GM23338 (cell line): ENCODE measurements around the gene ZNF746. TPM values are rescaled to one million over a fixed set of nuclear protein-coding genes. Genes with fewer than 3 reads are reported as not detected.

ENCODE experiments used
- ATAC-seq: fragments of 200-7000 bp; cut with Tn5 transposase; 3 replicates; pipeline ENCODE4 v1.9.1; 2020
- DNase-seq: peaks from one replicate; pipeline ENCODE4 v3.0.0-alpha.2; 2015; ENCODE audit warnings: low spot score
- H2AFZ ChIP-seq: fragments of 200-600 bp; sonication (generic); 2 replicates; pipeline ENCODE4 v1.8.0; 2016; ENCODE audit warnings: antibody characterized with exemption, mild to moderate bottlenecking, moderate library complexity
- H3F3A ChIP-seq: fragments of 200-600 bp; sonication (generic); replicated peaks from 2 replicates; pipeline ENCODE4 v1.8.0; 2017; ENCODE audit warnings: antibody characterized with exemption, mixed run types, low read depth
- H3K27ac ChIP-seq: fragments of 200-600 bp; sonication (generic); 2 replicates; pipeline ENCODE4 v1.6.1; 2016; ENCODE audit warnings: low read depth
- H3K27me3 ChIP-seq: fragments of 200-600 bp; sonication (generic); 2 replicates; pipeline ENCODE4 v1.8.0; 2016; ENCODE audit warnings: mild to moderate bottlenecking, mixed run types, moderate library complexity; ENCODE audit not compliant: insufficient read depth
- H3K36me3 ChIP-seq: fragments of 200-600 bp; sonication (generic); 2 replicates; pipeline ENCODE4 v1.8.0; 2016; ENCODE audit warnings: mild to moderate bottlenecking; ENCODE audit not compliant: insufficient read depth
- H3K4me1 ChIP-seq: fragments of 200-600 bp; sonication (generic); 2 replicates; pipeline ENCODE4 v1.8.0; 2016; ENCODE audit warnings: mild to moderate bottlenecking, moderate library complexity; ENCODE audit not compliant: insufficient read depth
- H3K4me2 ChIP-seq: fragments of 200-600 bp; sonication (generic); 2 replicates; pipeline ENCODE4 v1.7.1; 2017; ENCODE audit warnings: mixed run types
- H3K4me3 ChIP-seq: fragments of 200-600 bp; sonication (generic); 2 replicates; pipeline ENCODE4 v1.6.1; 2016; ENCODE audit warnings: mixed run types
- H3K79me2 ChIP-seq: fragments of 200-600 bp; sonication (generic); replicated peaks from 2 replicates; pipeline ENCODE4 v1.8.0; 2017; ENCODE audit warnings: mild to moderate bottlenecking; ENCODE audit not compliant: insufficient read depth
- H3K9me2 ChIP-seq: fragments of 200-600 bp; sonication (generic); 2 replicates; pipeline ENCODE4 v1.8.0; 2017; ENCODE audit not compliant: insufficient read depth
- H4K20me1 ChIP-seq: fragments of 200-600 bp; sonication (generic); replicated peaks from 2 replicates; pipeline ENCODE4 v1.8.0; 2017; ENCODE audit warnings: mild to moderate bottlenecking; ENCODE audit not compliant: insufficient read depth
- H3K27ac Mint-ChIP-seq: 2 replicates; pipeline ENCODE4 v1.8.0; 2020; ENCODE audit warnings: inconsistent platforms, mild to moderate bottlenecking, moderate library complexity, mixed read lengths
- H3K27me3 Mint-ChIP-seq: 3 replicates; pipeline ENCODE4 v1.8.0; 2022; ENCODE audit warnings: low read depth, mild to moderate bottlenecking, moderate library complexity, mixed read lengths, inconsistent platforms; ENCODE audit not compliant: insufficient read depth, poor library complexity
- H3K36me3 Mint-ChIP-seq: 3 replicates; pipeline ENCODE4 v1.8.0; 2021; ENCODE audit warnings: low read depth, mild to moderate bottlenecking, inconsistent platforms, moderate library complexity, mixed read lengths
- H3K4me1 Mint-ChIP-seq: 3 replicates; pipeline ENCODE4 v1.8.0; 2020; ENCODE audit warnings: mild to moderate bottlenecking, inconsistent platforms, mixed read lengths
- H3K4me3 Mint-ChIP-seq: 3 replicates; pipeline ENCODE4 v1.8.0; 2021; ENCODE audit warnings: moderate library complexity, mild to moderate bottlenecking, inconsistent platforms, mixed read lengths
- H3K9me3 Mint-ChIP-seq: 3 replicates; pipeline ENCODE4 v1.8.0; 2020; ENCODE audit warnings: moderate library complexity, mild to moderate bottlenecking, inconsistent platforms, mixed read lengths
- ETS1 ChIP-seq: IDR thresholded peaks from 2 replicates; pipeline ENCODE4 v1.6.1; 2016; ENCODE audit warnings: antibody characterized with exemption
- EZH2 ChIP-seq: fragments of 200-600 bp; sonication (generic); IDR thresholded peaks from one replicate; pipeline ENCODE4 v1.8.0; 2017; ENCODE audit warnings: antibody characterized with exemption, mild to moderate bottlenecking, low read depth; ENCODE audit not compliant: unreplicated experiment
- EZH2phosphoT487 ChIP-seq: fragments of 200-600 bp; sonication (generic); IDR thresholded peaks from one replicate; pipeline ENCODE4 v1.8.1; 2018; ENCODE audit warnings: antibody characterized with exemption; ENCODE audit not compliant: unreplicated experiment
- NANOG ChIP-seq: IDR thresholded peaks from 2 replicates; pipeline ENCODE4 v1.6.1; 2016; ENCODE audit warnings: antibody characterized with exemption, borderline replicate concordance
- POLR2AphosphoS5 ChIP-seq: IDR thresholded peaks from 2 replicates; pipeline ENCODE4 v1.6.1; 2016; ENCODE audit warnings: antibody characterized with exemption, low read depth
- STAT1 ChIP-seq: IDR thresholded peaks from one replicate; pipeline ENCODE4 v1.6.1; 2016; ENCODE audit warnings: antibody characterized with exemption; ENCODE audit not compliant: unreplicated experiment
- ZNF114 ChIP-seq: fragments of 250-450 bp; sonication (Bioruptor Pico); IDR thresholded peaks from 2 replicates; pipeline ENCODE4 v1.5.0; 2020; ENCODE audit warnings: mild to moderate bottlenecking, moderate library complexity
- ZNF331 ChIP-seq: fragments of 250-450 bp; sonication (Bioruptor Pico); IDR thresholded peaks from 2 replicates; pipeline ENCODE4 v1.5.0; 2020; ENCODE audit warnings: low read depth, mild to moderate bottlenecking, moderate library complexity
- polyA plus RNA-seq: library from polyadenylated mRNA; unstranded; fragments of >200 nt; fragmentation: Nextera tagmentation; extraction: Ambion mirVana; gene quantifications from 2 replicates; pipeline ENCODE4 v1.2.1, GENCODE V29; 2016
- total RNA-seq: library from RNA; depleted of rRNA; stranded (reverse); fragments of >200 nt; shearing (Covaris generic); gene quantifications from 2 replicates; pipeline ENCODE4 v1.2.3, GENCODE V29; 2014
- TF ChIP-seq, protein P1 (sequence below): fragments of 250-450 bp; sonication (Bioruptor Pico); IDR thresholded peaks from 2 replicates; pipeline ENCODE4 v1.5.0; 2020; ENCODE audit warnings: mild to moderate bottlenecking, moderate library complexity
- TF ChIP-seq, protein P2 (sequence below): IDR thresholded peaks from one replicate; pipeline ENCODE4 v1.6.1; 2018; ENCODE audit warnings: antibody characterized with exemption; ENCODE audit not compliant: unreplicated experiment

ZNF746 gene
- total and polyA plus RNA-seq, 2 experiments from 2014 or later, result 10.0 to 18.6 TPM

GRCh38 chr7:149433124-149433523 is 64.5 kb downstream of the ZNF746 start (continued):
- TF ChIP-seq, protein P1, sequence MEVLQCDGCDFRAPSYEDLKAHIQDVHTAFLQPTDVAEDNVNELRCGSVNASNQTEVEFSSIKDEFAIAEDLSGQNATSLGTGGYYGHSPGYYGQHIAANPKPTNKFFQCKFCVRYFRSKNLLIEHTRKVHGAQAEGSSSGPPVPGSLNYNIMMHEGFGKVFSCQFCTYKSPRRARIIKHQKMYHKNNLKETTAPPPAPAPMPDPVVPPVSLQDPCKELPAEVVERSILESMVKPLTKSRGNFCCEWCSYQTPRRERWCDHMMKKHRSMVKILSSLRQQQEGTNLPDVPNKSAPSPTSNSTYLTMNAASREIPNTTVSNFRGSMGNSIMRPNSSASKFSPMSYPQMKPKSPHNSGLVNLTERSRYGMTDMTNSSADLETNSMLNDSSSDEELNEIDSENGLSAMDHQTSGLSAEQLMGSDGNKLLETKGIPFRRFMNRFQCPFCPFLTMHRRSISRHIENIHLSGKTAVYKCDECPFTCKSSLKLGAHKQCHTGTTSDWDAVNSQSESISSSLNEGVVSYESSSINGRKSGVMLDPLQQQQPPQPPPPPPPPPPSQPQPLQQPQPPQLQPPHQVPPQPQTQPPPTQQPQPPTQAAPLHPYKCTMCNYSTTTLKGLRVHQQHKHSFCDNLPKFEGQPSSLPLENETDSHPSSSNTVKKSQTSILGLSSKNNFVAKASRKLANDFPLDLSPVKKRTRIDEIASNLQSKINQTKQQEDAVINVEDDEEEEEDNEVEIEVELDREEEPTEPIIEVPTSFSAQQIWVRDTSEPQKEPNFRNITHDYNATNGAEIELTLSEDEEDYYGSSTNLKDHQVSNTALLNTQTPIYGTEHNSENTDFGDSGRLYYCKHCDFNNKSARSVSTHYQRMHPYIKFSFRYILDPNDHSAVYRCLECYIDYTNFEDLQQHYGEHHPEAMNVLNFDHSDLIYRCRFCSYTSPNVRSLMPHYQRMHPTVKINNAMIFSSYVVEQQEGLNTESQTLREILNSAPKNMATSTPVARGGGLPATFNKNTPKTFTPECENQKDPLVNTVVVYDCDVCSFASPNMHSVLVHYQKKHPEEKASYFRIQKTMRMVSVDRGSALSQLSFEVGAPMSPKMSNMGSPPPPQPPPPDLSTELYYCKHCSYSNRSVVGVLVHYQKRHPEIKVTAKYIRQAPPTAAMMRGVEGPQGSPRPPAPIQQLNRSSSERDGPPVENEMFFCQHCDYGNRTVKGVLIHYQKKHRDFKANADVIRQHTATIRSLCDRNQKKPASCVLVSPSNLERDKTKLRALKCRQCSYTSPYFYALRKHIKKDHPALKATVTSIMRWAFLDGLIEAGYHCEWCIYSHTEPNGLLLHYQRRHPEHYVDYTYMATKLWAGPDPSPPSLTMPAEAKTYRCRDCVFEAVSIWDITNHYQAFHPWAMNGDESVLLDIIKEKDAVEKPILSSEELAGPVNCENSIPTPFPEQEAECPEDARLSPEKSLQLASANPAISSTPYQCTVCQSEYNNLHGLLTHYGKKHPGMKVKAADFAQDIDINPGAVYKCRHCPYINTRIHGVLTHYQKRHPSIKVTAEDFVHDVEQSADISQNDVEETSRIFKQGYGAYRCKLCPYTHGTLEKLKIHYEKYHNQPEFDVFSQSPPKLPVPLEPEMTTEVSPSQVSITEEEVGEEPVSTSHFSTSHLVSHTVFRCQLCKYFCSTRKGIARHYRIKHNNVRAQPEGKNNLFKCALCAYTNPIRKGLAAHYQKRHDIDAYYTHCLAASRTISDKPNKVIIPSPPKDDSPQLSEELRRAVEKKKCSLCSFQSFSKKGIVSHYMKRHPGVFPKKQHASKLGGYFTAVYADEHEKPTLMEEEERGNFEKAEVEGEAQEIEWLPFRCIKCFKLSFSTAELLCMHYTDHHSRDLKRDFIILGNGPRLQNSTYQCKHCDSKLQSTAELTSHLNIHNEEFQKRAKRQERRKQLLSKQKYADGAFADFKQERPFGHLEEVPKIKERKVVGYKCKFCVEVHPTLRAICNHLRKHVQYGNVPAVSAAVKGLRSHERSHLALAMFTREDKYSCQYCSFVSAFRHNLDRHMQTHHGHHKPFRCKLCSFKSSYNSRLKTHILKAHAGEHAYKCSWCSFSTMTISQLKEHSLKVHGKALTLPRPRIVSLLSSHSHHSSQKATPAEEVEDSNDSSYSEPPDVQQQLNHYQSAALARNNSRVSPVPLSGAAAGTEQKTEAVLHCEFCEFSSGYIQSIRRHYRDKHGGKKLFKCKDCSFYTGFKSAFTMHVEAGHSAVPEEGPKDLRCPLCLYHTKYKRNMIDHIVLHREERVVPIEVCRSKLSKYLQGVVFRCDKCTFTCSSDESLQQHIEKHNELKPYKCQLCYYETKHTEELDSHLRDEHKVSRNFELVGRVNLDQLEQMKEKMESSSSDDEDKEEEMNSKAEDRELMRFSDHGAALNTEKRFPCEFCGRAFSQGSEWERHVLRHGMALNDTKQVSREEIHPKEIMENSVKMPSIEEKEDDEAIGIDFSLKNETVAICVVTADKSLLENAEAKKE (CRISPR knock-in tag), result no peak
- TF ChIP-seq STAT1 (no peak), ZNF114 (CRISPR knock-in tag) (no peak), NANOG (no peak)

DNA sequence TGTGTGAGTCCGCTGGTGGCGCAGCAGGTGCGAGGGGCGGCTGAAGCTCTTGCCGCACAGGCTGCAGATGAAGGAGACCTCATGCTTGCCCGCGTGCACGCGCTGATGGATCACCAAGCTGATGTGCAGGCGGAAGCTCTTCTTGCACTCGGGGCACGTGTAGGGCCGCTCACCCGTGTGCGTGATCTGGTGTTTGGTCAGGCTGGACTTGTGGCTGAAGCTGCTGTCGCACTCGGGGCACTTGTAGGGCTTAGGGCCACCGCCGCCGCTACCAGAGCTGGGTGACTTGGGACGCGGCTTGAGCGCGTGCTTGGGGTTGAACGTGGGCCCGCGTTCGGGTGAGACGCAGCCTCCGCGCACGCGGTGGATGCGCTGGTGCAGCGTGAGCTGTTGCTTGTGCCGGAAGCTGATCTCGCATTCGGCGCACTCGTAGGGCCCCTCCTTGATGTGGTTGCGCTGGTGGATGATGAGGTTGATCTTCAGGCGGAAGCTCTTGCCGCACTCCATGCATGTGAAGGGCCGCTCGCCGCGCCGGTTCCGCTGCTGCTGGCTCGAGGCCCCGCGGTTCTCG is 65.4 kb downstream of the ZNF746 start:
- Mint-ChIP-seq H3K27me3 (peaks cover 13% of the 10 kb centered on the region), H3K27ac (no peak overlapping the region), H3K9me3 (no peaks in the 10 kb centered on the region), H3K4me3 (peak overlapping the region; percentile 59; the same call in 2 of the 3 replicates), H3K4me1 (peaks cover 13% of the 10 kb centered on the region), H3K36me3 (peaks cover 33% of the 10 kb centered on the region)
- Histone ChIP-seq H3F3A (no peaks in the 10 kb centered on the region), H4K20me1 (peaks cover 4% of the 10 kb centered on the region; the same call in 1 of the 2 replicates), H3K4me1 (peaks cover 4% of the 10 kb centered on the region; the same call in 1 of the 2 replicates), H3K4me3 (peak overlapping the region; percentile 59), H3K79me2 (no peaks in the 10 kb centered on the region), H3K27ac (no peak overlapping the region), H3K4me2 (peak overlapping the region; percentile 77), H2AFZ (peak overlapping the region; percentile 76), H3K36me3 (no peaks in the 10 kb centered on the region), H3K27me3 (peaks cover 48% of the 10 kb centered on the region), H3K9me2 (no peaks in the 10 kb centered on the region)
- ATAC-seq, result peak; percentile 52
- peak; percentile 48 for DNase-seq
- no peak for TF ChIP-seq POLR2AphosphoS5
- TF ChIP-seq, protein P2, sequence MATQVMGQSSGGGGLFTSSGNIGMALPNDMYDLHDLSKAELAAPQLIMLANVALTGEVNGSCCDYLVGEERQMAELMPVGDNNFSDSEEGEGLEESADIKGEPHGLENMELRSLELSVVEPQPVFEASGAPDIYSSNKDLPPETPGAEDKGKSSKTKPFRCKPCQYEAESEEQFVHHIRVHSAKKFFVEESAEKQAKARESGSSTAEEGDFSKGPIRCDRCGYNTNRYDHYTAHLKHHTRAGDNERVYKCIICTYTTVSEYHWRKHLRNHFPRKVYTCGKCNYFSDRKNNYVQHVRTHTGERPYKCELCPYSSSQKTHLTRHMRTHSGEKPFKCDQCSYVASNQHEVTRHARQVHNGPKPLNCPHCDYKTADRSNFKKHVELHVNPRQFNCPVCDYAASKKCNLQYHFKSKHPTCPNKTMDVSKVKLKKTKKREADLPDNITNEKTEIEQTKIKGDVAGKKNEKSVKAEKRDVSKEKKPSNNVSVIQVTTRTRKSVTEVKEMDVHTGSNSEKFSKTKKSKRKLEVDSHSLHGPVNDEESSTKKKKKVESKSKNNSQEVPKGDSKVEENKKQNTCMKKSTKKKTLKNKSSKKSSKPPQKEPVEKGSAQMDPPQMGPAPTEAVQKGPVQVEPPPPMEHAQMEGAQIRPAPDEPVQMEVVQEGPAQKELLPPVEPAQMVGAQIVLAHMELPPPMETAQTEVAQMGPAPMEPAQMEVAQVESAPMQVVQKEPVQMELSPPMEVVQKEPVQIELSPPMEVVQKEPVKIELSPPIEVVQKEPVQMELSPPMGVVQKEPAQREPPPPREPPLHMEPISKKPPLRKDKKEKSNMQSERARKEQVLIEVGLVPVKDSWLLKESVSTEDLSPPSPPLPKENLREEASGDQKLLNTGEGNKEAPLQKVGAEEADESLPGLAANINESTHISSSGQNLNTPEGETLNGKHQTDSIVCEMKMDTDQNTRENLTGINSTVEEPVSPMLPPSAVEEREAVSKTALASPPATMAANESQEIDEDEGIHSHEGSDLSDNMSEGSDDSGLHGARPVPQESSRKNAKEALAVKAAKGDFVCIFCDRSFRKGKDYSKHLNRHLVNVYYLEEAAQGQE, result no peak
- TF ChIP-seq EZH2, result no peak
- no peak for TF ChIP-seq STAT1
- TF ChIP-seq ZNF331 (CRISPR knock-in tag), result no peak
- TF ChIP-seq ETS1, result no peak
- TF ChIP-seq EZH2phosphoT487, result no peak
